Keratinocyte (primary cell): ENCODE results near the gene HSDL2. TPM values are rescaled to one million over a fixed set of nuclear protein-coding genes. Genes with fewer than 3 reads are reported as not detected.

Experiments used
- DNase-seq: peaks from one replicate; pipeline ENCODE4 v3.0.0-alpha.2; 2011; ENCODE audit warnings: low read depth, missing footprints, low spot score
- FAIRE-seq: peaks from 2 replicates; lab custom pipeline; 2011; peaks lifted over from hg19 to GRCh38; lab: Jason Lieb, UNC
- H2AFZ ChIP-seq: 2 replicates; pipeline ENCODE4 v1.6.0; 2012; ENCODE audit warnings: low read length, control low read depth, inconsistent platforms; ENCODE audit not compliant: control insufficient read depth
- H3K27ac ChIP-seq: 2 replicates; pipeline ENCODE4 v1.5.1; 2011; ENCODE audit warnings: low read length; ENCODE audit not compliant: control insufficient read depth, insufficient read depth
- H3K27me3 ChIP-seq: 3 replicates; pipeline ENCODE4 v1.6.0; 2011; ENCODE audit warnings: low read length; ENCODE audit not compliant: control insufficient read depth, insufficient read depth; ENCODE audit errors: extremely low read depth
- H3K36me3 ChIP-seq, 2 experiments: 2 replicates in 1 of 2; 3 replicates in 1 of 2; pipeline ENCODE4 v1.5.1; 2011; ENCODE audit warnings: low read length in 2 of 2, mild to moderate bottlenecking in 1 of 2; ENCODE audit not compliant: control insufficient read depth in 2 of 2, insufficient read depth in 2 of 2; ENCODE audit errors: extremely low read depth in 1 of 2
- H3K4me1 ChIP-seq: 3 replicates; pipeline ENCODE4 v1.5.1; 2011; ENCODE audit warnings: low read length; ENCODE audit not compliant: control insufficient read depth, insufficient read depth; ENCODE audit errors: extremely low read depth
- H3K4me2 ChIP-seq: 3 replicates; pipeline ENCODE4 v1.6.0; 2011; ENCODE audit warnings: low read depth, low read length; ENCODE audit not compliant: control insufficient read depth, insufficient read depth; ENCODE audit errors: extremely low read depth
- H3K4me3 ChIP-seq, 3 experiments: fragments of 200-600 bp in 1 of 3; sonication (generic) in 1 of 3; 2 replicates in 2 of 3; 3 replicates in 1 of 3; pipeline ENCODE4 v1.5.1; 2011 to 2016; ENCODE audit warnings: low read length in 3 of 3, mild to moderate bottlenecking in 3 of 3, control low read depth in 2 of 3, inconsistent platforms in 1 of 3, low read depth in 1 of 3, mixed read lengths in 1 of 3, mixed run types in 1 of 3, moderate library complexity in 1 of 3; ENCODE audit not compliant: control insufficient read depth in 2 of 3, insufficient read depth in 2 of 3; ENCODE audit errors: extremely low read depth in 1 of 3
- H3K79me2 ChIP-seq: 2 replicates; pipeline ENCODE4 v1.6.0; 2012; ENCODE audit warnings: low read length; ENCODE audit not compliant: control insufficient read depth, insufficient read depth
- H3K9ac ChIP-seq: 3 replicates; pipeline ENCODE4 v1.6.0; 2011; ENCODE audit warnings: low read length; ENCODE audit not compliant: control insufficient read depth, insufficient read depth; ENCODE audit errors: extremely low read depth
- H3K9me1 ChIP-seq: 3 replicates; pipeline ENCODE4 v1.6.0; 2011; ENCODE audit warnings: low read length; ENCODE audit not compliant: control insufficient read depth, insufficient read depth; ENCODE audit errors: extremely low read depth
- H3K9me3 ChIP-seq: 2 replicates; pipeline ENCODE4 v1.5.1; 2012; ENCODE audit warnings: low read depth, low read length; ENCODE audit not compliant: control insufficient read depth
- H4K20me1 ChIP-seq: 3 replicates; pipeline ENCODE4 v1.6.0; 2011; ENCODE audit warnings: low read length; ENCODE audit not compliant: control insufficient read depth, insufficient read depth; ENCODE audit errors: extremely low read depth
- CTCF ChIP-seq, 3 experiments: IDR thresholded peaks in 1 of 3; conservative IDR thresholded peaks in 1 of 3; optimal IDR thresholded peaks in 1 of 3; 2 replicates in 2 of 3; 3 replicates in 1 of 3; pipeline versions ENCODE3 to v1.5.1; 2011; ENCODE audit warnings: low read length in 3 of 3, mild to moderate bottlenecking in 3 of 3, moderate library complexity in 2 of 3, control low read depth in 1 of 3, inconsistent platforms in 1 of 3; ENCODE audit not compliant: insufficient read depth in 2 of 3; ENCODE audit errors: extremely low read depth in 1 of 3
- EZH2 ChIP-seq: IDR thresholded peaks from one replicate; pipeline ENCODE4 v1.6.1; 2012; ENCODE audit warnings: inconsistent platforms, mild to moderate bottlenecking, low read length, moderate library complexity
- dilution Hi-C: fragments of 300-500 bp; cut with MboI; formaldehyde crosslinking; loops from one replicate; pipeline ENCODE4 v1.7.0; 2020; ENCODE audit warnings: low sequenced_read_pairs; ENCODE audit not compliant: extremely low pct_ligation_motif_present
- polyA plus RNA-seq, 5 experiments: library from polyadenylated mRNA; depleted of rRNA in 3 of 5; stranded (reverse) in 3 of 5; stranded (forward) in 1 of 5; unstranded in 1 of 5; fragments of >200 nt; gene quantifications; 1 replicate in 1 of 5; 2 replicates in 3 of 5; 3 replicates in 1 of 5; pipeline versions ENCODE4 v1.2.1 to v1.2.3, GENCODE V29; 2011 to 2012; ENCODE audit warnings: missing spikeins in 2 of 5, low read depth in 1 of 5, low replicate concordance in 1 of 5

Gene HSDL2
- polyA plus RNA-seq, 1 donor (not counting 4 experiments of a cell fraction or from before 2014, with no cell fraction given), result 27.6 TPM

- no peak overlapping the region for H3K9ac ChIP-seq
- no peaks in the 10 kb centered on the region for H4K20me1 ChIP-seq
- H3K27ac ChIP-seq, result no peak overlapping the region
- no peak overlapping the region for H3K4me2 ChIP-seq
- peaks cover 0 to 2% of the 10 kb centered on the region in 2 experiments for H3K36me3 ChIP-seq
- no peaks in the 10 kb centered on the region for H3K79me2 ChIP-seq
- H3K27me3 ChIP-seq, result no peaks in the 10 kb centered on the region
- no peak for DNase-seq
- FAIRE-seq, result no peak
- H3K9me3 ChIP-seq, result no peaks in the 10 kb centered on the region
- TF ChIP-seq CTCF (optimal IDR thresholded peaks at IDR 0.05 in 1 of 3, IDR thresholded peaks at IDR 0.05 in 1 of 3, conservative IDR thresholded peaks at IDR 0.05 in 1 of 3; ENCODE audit: extremely low read depth in 1 of 3, insufficient read depth in 2 of 3, low read length in 3 of 3) (no peak), EZH2 (no peak)
- no peaks in the 10 kb centered on the region for H3K4me1 ChIP-seq
- dilution Hi-C loops, result no loop called here
- H2AFZ ChIP-seq, result no peak overlapping the region
- H3K4me3 ChIP-seq, result no peak overlapping the region
- no peaks in the 10 kb centered on the region for H3K9me1 ChIP-seq
Measured at GRCh38 chr9:112421771-112422222, 41.9 kb downstream of the HSDL2 start.

- Histone ChIP-seq H3K79me2 (no peaks in the 10 kb centered on the region), H3K27ac (no peak overlapping the region), H3K36me3 (peaks cover 0 to 2% of the 10 kb centered on the region in 2 experiments), H3K27me3 (no peaks in the 10 kb centered on the region), H3K4me3 (no peak overlapping the region), H3K9ac (no peak overlapping the region), H3K4me1 (no peaks in the 10 kb centered on the region), H4K20me1 (no peaks in the 10 kb centered on the region), H3K9me3 (no peaks in the 10 kb centered on the region), H3K9me1 (no peaks in the 10 kb centered on the region), H3K4me2 (no peak overlapping the region), H2AFZ (no peak overlapping the region)
- dilution Hi-C loops, result no loop called here
- FAIRE-seq (no peak), DNase-seq (no peak)
- TF ChIP-seq EZH2 (no peak), CTCF (optimal IDR thresholded peaks at IDR 0.05 in 1 of 3, IDR thresholded peaks at IDR 0.05 in 1 of 3, conservative IDR thresholded peaks at IDR 0.05 in 1 of 3; ENCODE audit: extremely low read depth in 1 of 3, insufficient read depth in 2 of 3, low read length in 3 of 3) (no peak)
Measured at GRCh38 chr9:112422417-112423148, 42.7 kb downstream of the HSDL2 start.
